ENCODE data around the gene BDH1.
A peak's percentile ranks its signal among the peaks of the same experiment; 100 is the strongest.

Gene BDH1

GRCh38 chr3:197495999-197496745 is 59.6 kb downstream of the BDH1 start:
- TF ChIP-seq CTCF (IDR thresholded peaks at IDR 0.05), result no peak
- Histone ChIP-seq H3K4me3 (no peak overlapping the region), H3K27ac (peak overlapping the region in 1 of 2 donors; percentile 32)
- no peak for DNase-seq (ENCODE audit: low spot score)

GRCh38 chr3:197495499-197495898 is 60.3 kb downstream of the BDH1 start:
- TF ChIP-seq CTCF (IDR thresholded peaks at IDR 0.05), result no peak
- H3K27ac ChIP-seq, result no peak overlapping the region
- no peak for DNase-seq (ENCODE audit: low spot score)
- H3K4me3 ChIP-seq, result no peak overlapping the region

GRCh38 chr3:197495059-197495455 is 60.7 kb downstream of the BDH1 start:
- no peak for TF ChIP-seq CTCF (IDR thresholded peaks at IDR 0.05)
- H3K4me3 ChIP-seq, result no peak overlapping the region
- H3K27ac ChIP-seq, result no peak overlapping the region
- no peak for DNase-seq (ENCODE audit: low spot score)

- no peak overlapping the region for H3K27ac ChIP-seq
- no peak for TF ChIP-seq CTCF (IDR thresholded peaks at IDR 0.05)
- no peak for DNase-seq (ENCODE audit: low spot score)
- H3K4me3 ChIP-seq, result no peak overlapping the region
Observed at GRCh38 chr3:197494366-197495058, 61.3 kb downstream of the BDH1 start.

GRCh38 chr3:197493049-197493448 is 62.7 kb downstream of the BDH1 start:
- DNase-seq (ENCODE audit: low spot score), result no peak
- no peak overlapping the region for H3K27ac ChIP-seq
- no peak overlapping the region for H3K4me3 ChIP-seq
- no peak for TF ChIP-seq CTCF (IDR thresholded peaks at IDR 0.05)

GRCh38 chr3:197491923-197492664 is 63.7 kb downstream of the BDH1 start:
- Histone ChIP-seq H3K4me3 (no peak overlapping the region), H3K27ac (no peak overlapping the region)
- TF ChIP-seq CTCF (IDR thresholded peaks at IDR 0.05), result no peak
- no peak for DNase-seq (ENCODE audit: low spot score)

Data from coronary artery (tissue), 2 donors.